GM12878 (cell line): ENCODE results near the gene LY6G6D. TPM values are rescaled to one million over a fixed set of nuclear protein-coding genes. Genes with fewer than 3 reads are reported as not detected.

Experiments
- ATAC-seq: fragments of 200-7000 bp; cut with Tn5 transposase; 3 replicates; pipeline ENCODE4 v1.9.1; 2020; ENCODE audit warnings: mild to moderate bottlenecking, moderate library complexity
- BruUV-seq: library from RNA; stranded (reverse); fragments of 400-500 nt; replicated peaks from 2 replicates; lab custom pipeline; 2021; lab: Mats Ljungman, UMichigan
- CTCF ChIA-PET: fragments of 300-600 bp; sonication (Branson Sonifier 250); formaldehyde crosslinking; extraction: SDS; loops from one replicate; lab custom pipeline; 2021; ENCODE audit warnings: inconsistent platforms; lab: Yijun Ruan, JAX
- POLR2A ChIA-PET: fragments of 350-600 bp; formaldehyde crosslinking; extraction: SDS; loops from one replicate; lab custom pipeline; 2021; ENCODE audit warnings: inconsistent platforms; lab: Charles Lee
- RAD21 ChIA-PET: fragments of 300-600 bp; sonication (Branson Sonifier 250); formaldehyde crosslinking; loops from one replicate; lab custom pipeline; 2023; ENCODE audit warnings: antibody characterized with exemption; ENCODE audit not compliant: unreplicated experiment; lab: Charles Lee
- SMC1A ChIA-PET: fragments of 300-600 bp; sonication (Branson Sonifier 250); formaldehyde crosslinking; loops from one replicate; lab custom pipeline; 2023; ENCODE audit not compliant: unreplicated experiment, uncharacterized antibody; lab: Charles Lee
- DNase-seq: peaks from one replicate; pipeline ENCODE4 v3.0.0-alpha.2; 2011; ENCODE audit warnings: low read depth, low spot score
- FAIRE-seq: peaks from 3 replicates; lab custom pipeline; 2011; peaks lifted over from hg19 to GRCh38; lab: Jason Lieb, UNC
- H2AFZ ChIP-seq: 2 replicates; pipeline ENCODE4 v1.6.0; 2011; ENCODE audit warnings: low read depth, low read length, control low read depth; ENCODE audit not compliant: control insufficient read depth
- H3K27ac ChIP-seq: 2 replicates; pipeline ENCODE4 v1.5.1; 2011; ENCODE audit warnings: control low read depth; ENCODE audit not compliant: control insufficient read depth, insufficient read depth
- H3K27me3 ChIP-seq, 2 experiments: replicated peaks in 1 of 2; 2 replicates each; pipeline versions ENCODE4 v1.6.0 to v1.6.1; 2011; ENCODE audit warnings: low read length in 1 of 2; ENCODE audit not compliant: control insufficient read depth in 2 of 2, insufficient read depth in 2 of 2
- H3K36me3 ChIP-seq, 2 experiments: 2 replicates each; pipeline ENCODE4 v1.5.1; 2011; ENCODE audit warnings: low read length in 1 of 2; ENCODE audit not compliant: control insufficient read depth in 2 of 2, insufficient read depth in 2 of 2
- H3K4me1 ChIP-seq: 2 replicates; pipeline ENCODE4 v1.6.1; 2011; ENCODE audit warnings: mild to moderate bottlenecking, low read length, moderate library complexity, mixed read lengths; ENCODE audit not compliant: control insufficient read depth, insufficient read depth
- H3K4me2 ChIP-seq: 2 replicates; pipeline ENCODE4 v1.6.0; 2011; ENCODE audit warnings: control low read depth; ENCODE audit not compliant: control insufficient read depth, insufficient read depth
- H3K4me3 ChIP-seq: fragments of 200-600 bp; sonication (generic); 2 replicates; pipeline ENCODE4 v1.5.1; 2016
- H3K79me2 ChIP-seq: 2 replicates; pipeline ENCODE4 v1.6.0; 2011; ENCODE audit warnings: low read length; ENCODE audit not compliant: control insufficient read depth, insufficient read depth
- H3K9ac ChIP-seq: 2 replicates; pipeline ENCODE4 v1.8.0; 2011; ENCODE audit warnings: low read length, control low read depth, mixed read lengths; ENCODE audit not compliant: control insufficient read depth, insufficient read depth
- H3K9me3 ChIP-seq: replicated peaks from 3 replicates; pipeline ENCODE4 v1.5.1; 2011; ENCODE audit warnings: mild to moderate bottlenecking, low read length; ENCODE audit not compliant: control insufficient read depth, insufficient read depth
- H4K20me1 ChIP-seq: 2 replicates; pipeline ENCODE4 v1.6.0; 2011; ENCODE audit not compliant: control insufficient read depth, insufficient read depth
- BCL11A ChIP-seq: IDR thresholded peaks from 2 replicates; pipeline ENCODE4 v1.6.1; 2011; ENCODE audit warnings: low read depth, low read length
- BMI1 ChIP-seq: fragments of 450-650 bp; IDR thresholded peaks from 2 replicates; pipeline ENCODE4 v1.6.1; 2016; ENCODE audit warnings: mild to moderate bottlenecking, moderate library complexity, borderline replicate concordance
- CEBPB ChIP-seq, 2 experiments: fragments of 150-350 bp in 1 of 2; IDR thresholded peaks; 2 replicates each; pipeline ENCODE4 v1.6.1; 2012 to 2014; ENCODE audit warnings: low read depth in 2 of 2, low read length in 2 of 2, borderline replicate concordance in 1 of 2, inconsistent platforms in 1 of 2
- ETV6 ChIP-seq, 2 experiments: fragments of 450-650 bp in 1 of 2; IDR thresholded peaks in 1 of 2; conservative IDR thresholded peaks in 1 of 2; 2 replicates each; pipeline ENCODE4 v1.6.1; 2014; ENCODE audit warnings: antibody characterized with exemption in 1 of 2, borderline replicate concordance in 1 of 2, low read depth in 1 of 2, mild to moderate bottlenecking in 1 of 2, moderate library complexity in 1 of 2
- EZH2 ChIP-seq: IDR thresholded peaks from 2 replicates; pipeline ENCODE4 v1.6.1; 2012; ENCODE audit warnings: low read depth, mild to moderate bottlenecking, control low read depth, inconsistent platforms, low read length, borderline replicate concordance; ENCODE audit not compliant: control insufficient read depth
- NBN ChIP-seq: fragments of 450-650 bp; IDR thresholded peaks from 2 replicates; pipeline ENCODE4 v1.6.1; 2016
- SREBF1 ChIP-seq: IDR thresholded peaks from 2 replicates; pipeline ENCODE4 v1.6.1; 2012; ENCODE audit warnings: mild to moderate bottlenecking, low read length
- SUPT20H ChIP-seq: IDR thresholded peaks from 2 replicates; pipeline ENCODE4 v1.6.1; 2011; ENCODE audit warnings: low read depth, mild to moderate bottlenecking, low read length, moderate library complexity, borderline replicate concordance; ENCODE audit not compliant: control insufficient read depth
- TCF3 ChIP-seq: IDR thresholded peaks from 2 replicates; pipeline ENCODE4 v1.6.1; 2012; ENCODE audit warnings: low read depth, mild to moderate bottlenecking, low read length, borderline replicate concordance; ENCODE audit not compliant: insufficient read depth
- WGBS: methylation state at CpG from one replicate; pipeline ENCODE4 v1.1.6; 2016; ENCODE audit warnings: low lambda C conversion rate; ENCODE audit not compliant: insufficient replicate concordance, insufficient coverage; ENCODE audit errors: missing lambda C conversion rate; 5-methylcytosine and 5-hydroxymethylcytosine counted together
- in situ Hi-C: fragments of 300-500 bp; cut with MboI; formaldehyde crosslinking; loops from 9 replicates; pipeline ENCODE4 v1.14.3; 2018; ENCODE audit warnings: mixed read lengths
- intact Hi-C: fragments of 100-400 bp; cut with micrococcal nuclease; formaldehyde crosslinking; loops from one replicate; pipeline ENCODE4 v1.14.2; 2022; ENCODE audit not compliant: unreplicated experiment
- polyA plus RNA-seq, 11 experiments: library from polyadenylated mRNA; depleted of rRNA in 4 of 11; unstranded in 6 of 11; stranded (reverse) in 5 of 11; fragments of >200 nt; fragmentation: Nextera tagmentation in 4 of 11; fragmentation: Illumina TruSeq in 1 of 11; extraction: Ambion mirVana in 4 of 11; extraction: Trizol in 1 of 11; gene quantifications; 1 replicate in 1 of 11; 2 replicates in 10 of 11; pipeline versions ENCODE4 v1.2.1 to v1.2.3, GENCODE V29; 2011 to 2016; ENCODE audit warnings: inconsistent platforms in 2 of 11, missing spikeins in 2 of 11, low read depth in 1 of 11
- total RNA-seq, 4 experiments: library from RNA; depleted of rRNA in 3 of 4; stranded (reverse); fragments of >200 nt in 3 of 4; fragmentation: Illumina TruSeq in 1 of 4; extraction: Trizol in 1 of 4; gene quantifications; 2 replicates each; pipeline versions ENCODE4 v1.2.1 to v1.2.3, GENCODE V29; 2013 to 2021
- TF ChIP-seq, protein P1 (sequence below): fragments of 450-650 bp; formaldehyde crosslinking; IDR thresholded peaks from 2 replicates; pipeline ENCODE4 v1.4.0; 2022; ENCODE audit warnings: mild to moderate bottlenecking, moderate library complexity

LY6G6D gene
- total and polyA plus RNA-seq, 10 of the 15 experiments (the other 5 are each of a cell fraction or from before 2014, with no cell fraction given) = not detected

DNA sequence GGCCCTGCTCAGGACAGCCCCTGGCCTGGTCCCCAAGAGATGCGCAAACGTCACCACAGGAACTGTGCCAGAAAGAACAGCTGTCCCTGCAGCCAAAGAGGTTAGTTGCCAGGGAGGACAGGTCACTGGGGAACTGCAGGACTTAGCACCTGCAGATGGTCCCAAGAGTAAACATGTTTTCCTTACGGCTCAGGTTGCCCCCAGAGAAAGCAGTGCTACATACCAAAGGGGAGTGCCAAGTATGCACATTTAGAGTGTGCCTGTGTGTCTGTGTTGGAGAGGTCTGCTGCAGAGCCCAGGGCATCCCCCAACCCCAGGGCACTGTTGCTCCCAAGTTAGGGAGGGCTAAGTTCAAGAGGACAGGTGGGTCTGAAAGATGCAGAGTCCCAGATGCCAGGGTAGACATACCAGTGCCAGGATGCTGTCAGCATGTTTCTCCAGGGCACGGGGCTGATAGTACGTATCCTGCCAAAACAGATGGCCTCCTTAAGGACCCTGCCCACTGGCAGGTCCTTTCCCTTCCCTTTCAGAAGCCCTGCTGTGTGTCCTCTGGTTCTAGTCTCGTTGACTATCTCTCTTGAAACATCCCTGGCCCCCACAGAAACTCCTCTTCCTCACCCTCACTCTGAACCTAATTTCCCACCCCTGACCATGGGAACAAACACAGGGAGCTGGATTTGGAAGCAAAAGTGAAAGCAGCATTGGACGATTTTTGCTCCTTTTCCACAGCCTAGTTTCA lies 13.3 kb upstream of the LY6G6D start (continued):
- TF ChIP-seq BMI1 (no peak), CEBPB (IDR thresholded peaks at IDR 0.05; ENCODE audit: borderline replicate concordance in 1 of 2, low read depth in 2 of 2, low read length in 2 of 2) (no peak)

DNA sequence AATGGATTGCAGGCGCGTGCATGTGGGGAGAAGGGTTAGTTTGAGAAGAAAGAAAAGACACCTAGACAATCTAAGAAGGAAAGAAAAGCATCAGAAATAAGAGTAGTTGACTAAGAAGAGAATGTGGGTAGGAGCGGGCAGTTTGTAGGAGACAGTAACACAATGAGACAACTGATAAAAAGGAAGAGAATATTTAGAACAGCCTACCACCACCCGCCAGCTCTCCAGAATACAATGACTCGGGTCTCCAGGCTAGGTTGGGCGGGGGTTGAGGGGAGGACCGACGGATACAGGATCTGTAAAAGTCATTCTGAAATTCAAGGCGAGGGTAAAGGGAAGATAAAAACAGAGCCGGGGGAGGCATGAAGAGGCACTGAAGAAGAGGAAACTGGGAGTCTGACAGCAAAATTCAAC lies 12.7 kb upstream of the LY6G6D start:
- peak overlapping the region; percentile 96 for H3K4me3 ChIP-seq
- peak overlapping the region; percentile 57 for H2AFZ ChIP-seq
- peaks cover 9% of the 10 kb centered on the region; the same call in 1 of the 2 replicates for H3K4me1 ChIP-seq
- TF ChIP-seq BCL11A = no peak
- no peak for TF ChIP-seq EZH2
- no peak for TF ChIP-seq SREBF1
- no peak for TF ChIP-seq SUPT20H
- TF ChIP-seq ETV6 (conservative IDR thresholded peaks at IDR 0.05 in 1 of 2, IDR thresholded peaks at IDR 0.05 in 1 of 2; ENCODE audit: borderline replicate concordance in 1 of 2, low read depth in 1 of 2) = no peak
- TF ChIP-seq NBN = no peak; the same call in 1 of the 2 replicates
- TF ChIP-seq TCF3 = no peak
- TF ChIP-seq, protein P1, sequence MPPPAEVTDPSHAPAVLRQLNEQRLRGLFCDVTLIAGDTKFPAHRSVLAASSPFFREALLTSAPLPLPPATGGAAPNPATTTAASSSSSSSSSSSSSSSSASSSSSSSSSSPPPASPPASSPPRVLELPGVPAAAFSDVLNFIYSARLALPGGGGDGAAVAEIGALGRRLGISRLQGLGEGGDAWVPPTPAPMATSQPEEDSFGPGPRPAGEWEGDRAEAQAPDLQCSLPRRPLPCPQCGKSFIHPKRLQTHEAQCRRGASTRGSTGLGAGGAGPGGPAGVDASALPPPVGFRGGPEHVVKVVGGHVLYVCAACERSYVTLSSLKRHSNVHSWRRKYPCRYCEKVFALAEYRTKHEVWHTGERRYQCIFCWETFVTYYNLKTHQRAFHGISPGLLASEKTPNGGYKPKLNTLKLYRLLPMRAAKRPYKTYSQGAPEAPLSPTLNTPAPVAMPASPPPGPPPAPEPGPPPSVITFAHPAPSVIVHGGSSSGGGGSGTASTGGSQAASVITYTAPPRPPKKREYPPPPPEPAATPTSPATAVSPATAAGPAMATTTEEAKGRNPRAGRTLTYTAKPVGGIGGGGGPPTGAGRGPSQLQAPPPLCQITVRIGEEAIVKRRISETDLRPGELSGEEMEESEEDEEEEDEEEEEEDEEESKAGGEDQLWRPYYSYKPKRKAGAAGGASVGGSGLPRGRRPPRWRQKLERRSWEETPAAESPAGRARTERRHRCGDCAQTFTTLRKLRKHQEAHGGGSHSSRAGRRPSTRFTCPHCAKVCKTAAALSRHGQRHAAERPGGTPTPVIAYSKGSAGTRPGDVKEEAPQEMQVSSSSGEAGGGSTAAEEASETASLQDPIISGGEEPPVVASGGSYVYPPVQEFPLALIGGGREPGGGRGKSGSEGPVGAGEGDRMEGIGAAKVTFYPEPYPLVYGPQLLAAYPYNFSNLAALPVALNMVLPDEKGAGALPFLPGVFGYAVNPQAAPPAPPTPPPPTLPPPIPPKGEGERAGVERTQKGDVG (CRISPR knock-in tag) = no peak
- TSS peak; percentile 63 for BruUV-seq
- ATAC-seq (peak; percentile 25), DNase-seq (no peak), FAIRE-seq (no peak)
- no peaks in the 10 kb centered on the region for H4K20me1 ChIP-seq
- WGBS = under 1% methylated on average over 10 of the region's 10 CpGs
- ChIA-PET SMC1A (interaction anchor here (0.7 to 3.1 kb wide), 5 partner anchors 32 to 427 kb away, joined by 3 to 18 read pairs (median 4); partner anchors contain the start of genes CLIC1, DDX39B and LY6G5B), RAD21 (interaction anchor here (0.8 to 1.7 kb wide), 7 partner anchors 29 to 161 kb away, joined by 3 to 8 read pairs (median 4); partner anchors contain the start of genes CLIC1 and NEU1), CTCF (interaction anchor here (0.6 to 1.5 kb wide), 8 partner anchors 8 to 208 kb away, joined by 3 to 10 read pairs (median 4); partner anchors contain the start of gene MSH5), POLR2A (interaction anchor here (0.9 to 3.2 kb wide), 11 partner anchors 35 to 196 kb away, joined by 3 to 23 read pairs (median 5); partner anchors contain the start of genes CLIC1, DDX39B, EHMT2 and GPANK1)
- in situ Hi-C loops = no loop called here
- no peaks in the 10 kb centered on the region for H3K9me3 ChIP-seq
- peak overlapping the region; percentile 81 for H3K4me2 ChIP-seq
- peak overlapping the region; percentile 91 for H3K27ac ChIP-seq
- H3K79me2 ChIP-seq = peaks cover 17% of the 10 kb centered on the region
- H3K27me3 ChIP-seq = no peaks in the 10 kb centered on the region
- peaks cover 0 to 2% of the 10 kb centered on the region in 2 experiments; a peak in 2 of 4 replicates for H3K36me3 ChIP-seq
- peak overlapping the region; percentile 69 for H3K9ac ChIP-seq
- intact Hi-C loops = loop anchor here (2.0 kb wide), 1 partner anchor 36 kb away; no protein-coding TSS in a partner anchor
